HepG2 (cell line): Measurements from ENCODE around the gene WDR27. TPM values are rescaled to one million over a fixed set of nuclear protein-coding genes. Genes with fewer than 3 reads are reported as not detected.
A peak's percentile ranks its signal among the peaks of the same experiment; 100 is the strongest.

ENCODE experiments used
- ATF3 ChIP-seq: sonication (generic); formaldehyde crosslinking; IDR thresholded peaks from 2 replicates; pipeline ENCODE4 v1.4.0; 2020; ENCODE audit warnings: missing genetic modification reagents
- HES4 ChIP-seq: sonication (generic); formaldehyde crosslinking; IDR thresholded peaks from 2 replicates; pipeline ENCODE4 v1.9.0; 2021; ENCODE audit warnings: mild to moderate bottlenecking, missing genetic modification reagents, borderline replicate concordance
- HNRNPLL ChIP-seq: fragments of 200-400 bp; formaldehyde crosslinking; IDR thresholded peaks from 2 replicates; pipeline ENCODE4 v1.6.1; 2017; ENCODE audit warnings: mild to moderate bottlenecking, low read depth, low read length; ENCODE audit not compliant: poor library complexity, severe bottlenecking
- KAT7 ChIP-seq: IDR thresholded peaks from 2 replicates; pipeline ENCODE4 v1.6.1; 2018; ENCODE audit warnings: borderline replicate concordance, missing compliant biosample characterization
- TCF7 ChIP-seq: sonication (generic); IDR thresholded peaks from 2 replicates; pipeline ENCODE4 v1.6.1; 2016; ENCODE audit warnings: antibody characterized with exemption, low read depth
- TEAD2 ChIP-seq: sonication (generic); formaldehyde crosslinking; IDR thresholded peaks from 2 replicates; pipeline ENCODE4 v1.9.0; 2021; ENCODE audit warnings: missing genetic modification reagents
- ZNF343 ChIP-seq: sonication (generic); formaldehyde crosslinking; IDR thresholded peaks from 2 replicates; pipeline ENCODE4 v1.4.0; 2020; ENCODE audit warnings: mild to moderate bottlenecking, missing genetic modification reagents
- ZNF430 ChIP-seq: sonication (generic); formaldehyde crosslinking; IDR thresholded peaks from 2 replicates; pipeline ENCODE4 v1.9.0; 2021; ENCODE audit warnings: mild to moderate bottlenecking, missing genetic modification reagents
- ZNF572 ChIP-seq: sonication (generic); formaldehyde crosslinking; IDR thresholded peaks from 2 replicates; pipeline ENCODE4 v1.5.1; 2020; ENCODE audit warnings: mild to moderate bottlenecking, missing genetic modification reagents
- ZSCAN22 ChIP-seq: sonication (generic); formaldehyde crosslinking; IDR thresholded peaks from 2 replicates; pipeline ENCODE4 v1.4.0; 2020; ENCODE audit warnings: mild to moderate bottlenecking, missing genetic modification reagents
- ZZZ3 ChIP-seq: sonication (generic); formaldehyde crosslinking; IDR thresholded peaks from 2 replicates; pipeline ENCODE4 v1.4.0; 2020; ENCODE audit warnings: missing genetic modification reagents, mild to moderate bottlenecking, borderline replicate concordance
- polyA plus RNA-seq, 8 experiments: library from polyadenylated mRNA; depleted of rRNA in 3 of 8; stranded (reverse) in 7 of 8; unstranded in 1 of 8; fragments of >200 nt; fragmentation: Illumina TruSeq in 4 of 8; extraction: Trizol in 4 of 8; gene quantifications; 2 replicates each; pipeline versions ENCODE4 v1.2.1 to v1.2.3, GENCODE V29; 2011 to 2016; ENCODE audit warnings: low read depth in 4 of 8, missing spikeins in 1 of 8, mixed read lengths in 1 of 8; ENCODE audit not compliant: insufficient read depth in 1 of 8
- total RNA-seq, 5 experiments: library from RNA; depleted of rRNA; stranded (reverse); fragments of >200 nt; fragmentation: Illumina TruSeq; extraction: Trizol; gene quantifications; 2 replicates each; pipeline ENCODE4 v1.2.3, GENCODE V29; 2016; ENCODE audit warnings: low read depth in 1 of 5
- TF ChIP-seq, protein P1 (sequence below): IDR thresholded peaks from 2 replicates; pipeline ENCODE4 v1.4.0; 2020; ENCODE audit warnings: mild to moderate bottlenecking, missing genetic modification reagents
- TF ChIP-seq, protein P2 (sequence below): fragments of 450-650 bp; IDR thresholded peaks from 2 replicates; pipeline ENCODE4 v1.6.1; 2016
- TF ChIP-seq, protein P3 (sequence below): sonication (generic); formaldehyde crosslinking; IDR thresholded peaks from 2 replicates; pipeline ENCODE4 v1.9.0; 2021; ENCODE audit warnings: missing genetic modification reagents, borderline replicate concordance

The WDR27 gene
- total and polyA plus RNA-seq, 2 of the 13 experiments (the other 11 are each of a cell fraction or from before 2014, with no cell fraction given): 34.1 to 80.3 TPM

DNA sequence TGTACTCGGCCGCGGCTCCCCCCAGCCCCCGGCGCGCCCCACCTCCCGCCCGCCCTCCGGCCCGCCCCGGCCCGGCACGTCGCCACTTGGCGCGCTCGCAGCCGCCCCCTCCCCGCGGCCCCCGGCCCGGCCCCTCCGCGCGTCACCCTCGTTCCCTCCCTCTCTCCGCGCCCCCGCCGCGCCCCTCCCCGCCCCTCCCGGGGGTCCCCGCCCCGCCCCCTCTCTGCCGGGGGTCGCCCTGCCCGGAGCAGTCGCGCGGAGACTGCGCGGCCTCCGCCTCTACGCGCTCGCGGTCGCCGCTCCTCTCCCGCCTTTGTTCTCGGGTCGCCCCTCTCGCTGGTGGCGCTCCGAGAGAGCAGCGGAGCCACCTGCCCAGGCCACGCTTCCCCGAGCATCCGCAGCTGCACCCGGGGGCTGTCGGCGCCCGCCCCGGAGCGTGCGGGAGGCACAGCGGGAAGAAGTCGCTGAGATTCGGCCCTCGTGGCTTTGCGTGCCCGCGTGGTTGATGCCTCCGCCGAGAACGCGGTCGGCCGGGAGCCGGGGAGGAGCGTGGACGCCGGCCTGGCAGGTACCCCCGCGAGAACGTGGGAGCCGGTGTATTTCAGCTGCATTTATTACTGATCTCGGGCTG lies 22.8 kb upstream of the WDR27 start, which contains the start of gene PHF10 (continued):
- TF ChIP-seq, protein P1, sequence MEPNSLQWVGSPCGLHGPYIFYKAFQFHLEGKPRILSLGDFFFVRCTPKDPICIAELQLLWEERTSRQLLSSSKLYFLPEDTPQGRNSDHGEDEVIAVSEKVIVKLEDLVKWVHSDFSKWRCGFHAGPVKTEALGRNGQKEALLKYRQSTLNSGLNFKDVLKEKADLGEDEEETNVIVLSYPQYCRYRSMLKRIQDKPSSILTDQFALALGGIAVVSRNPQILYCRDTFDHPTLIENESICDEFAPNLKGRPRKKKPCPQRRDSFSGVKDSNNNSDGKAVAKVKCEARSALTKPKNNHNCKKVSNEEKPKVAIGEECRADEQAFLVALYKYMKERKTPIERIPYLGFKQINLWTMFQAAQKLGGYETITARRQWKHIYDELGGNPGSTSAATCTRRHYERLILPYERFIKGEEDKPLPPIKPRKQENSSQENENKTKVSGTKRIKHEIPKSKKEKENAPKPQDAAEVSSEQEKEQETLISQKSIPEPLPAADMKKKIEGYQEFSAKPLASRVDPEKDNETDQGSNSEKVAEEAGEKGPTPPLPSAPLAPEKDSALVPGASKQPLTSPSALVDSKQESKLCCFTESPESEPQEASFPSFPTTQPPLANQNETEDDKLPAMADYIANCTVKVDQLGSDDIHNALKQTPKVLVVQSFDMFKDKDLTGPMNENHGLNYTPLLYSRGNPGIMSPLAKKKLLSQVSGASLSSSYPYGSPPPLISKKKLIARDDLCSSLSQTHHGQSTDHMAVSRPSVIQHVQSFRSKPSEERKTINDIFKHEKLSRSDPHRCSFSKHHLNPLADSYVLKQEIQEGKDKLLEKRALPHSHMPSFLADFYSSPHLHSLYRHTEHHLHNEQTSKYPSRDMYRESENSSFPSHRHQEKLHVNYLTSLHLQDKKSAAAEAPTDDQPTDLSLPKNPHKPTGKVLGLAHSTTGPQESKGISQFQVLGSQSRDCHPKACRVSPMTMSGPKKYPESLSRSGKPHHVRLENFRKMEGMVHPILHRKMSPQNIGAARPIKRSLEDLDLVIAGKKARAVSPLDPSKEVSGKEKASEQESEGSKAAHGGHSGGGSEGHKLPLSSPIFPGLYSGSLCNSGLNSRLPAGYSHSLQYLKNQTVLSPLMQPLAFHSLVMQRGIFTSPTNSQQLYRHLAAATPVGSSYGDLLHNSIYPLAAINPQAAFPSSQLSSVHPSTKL (CRISPR knock-in tag): peak; percentile 9; the same call in 1 of the 2 replicates
- no peak for TF ChIP-seq ZSCAN22 (CRISPR knock-in tag)
- peak; percentile 35 for TF ChIP-seq ATF3 (CRISPR knock-in tag)
- no peak for TF ChIP-seq ZZZ3 (CRISPR knock-in tag)
- peak; percentile 97 for TF ChIP-seq KAT7 (CRISPR knock-in tag)
- no peak for TF ChIP-seq TEAD2 (CRISPR knock-in tag)
- peak; percentile 98 for TF ChIP-seq ZNF430
- TF ChIP-seq TCF7: no peak
- peak; percentile 91; the same call in 1 of the 2 replicates for TF ChIP-seq ZNF572
- TF ChIP-seq, protein P2, sequence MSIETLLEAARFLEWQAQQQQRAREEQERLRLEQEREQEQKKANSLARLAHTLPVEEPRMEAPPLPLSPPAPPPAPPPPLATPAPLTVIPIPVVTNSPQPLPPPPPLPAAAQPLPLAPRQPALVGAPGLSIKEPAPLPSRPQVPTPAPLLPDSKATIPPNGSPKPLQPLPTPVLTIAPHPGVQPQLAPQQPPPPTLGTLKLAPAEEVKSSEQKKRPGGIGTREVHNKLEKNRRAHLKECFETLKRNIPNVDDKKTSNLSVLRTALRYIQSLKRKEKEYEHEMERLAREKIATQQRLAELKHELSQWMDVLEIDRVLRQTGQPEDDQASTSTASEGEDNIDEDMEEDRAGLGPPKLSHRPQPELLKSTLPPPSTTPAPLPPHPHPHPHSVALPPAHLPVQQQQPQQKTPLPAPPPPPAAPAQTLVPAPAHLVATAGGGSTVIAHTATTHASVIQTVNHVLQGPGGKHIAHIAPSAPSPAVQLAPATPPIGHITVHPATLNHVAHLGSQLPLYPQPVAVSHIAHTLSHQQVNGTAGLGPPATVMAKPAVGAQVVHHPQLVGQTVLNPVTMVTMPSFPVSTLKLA: 0 out of 2 replicates have a peak, but pooled peaks have one; percentile 7
- TF ChIP-seq, protein P3, sequence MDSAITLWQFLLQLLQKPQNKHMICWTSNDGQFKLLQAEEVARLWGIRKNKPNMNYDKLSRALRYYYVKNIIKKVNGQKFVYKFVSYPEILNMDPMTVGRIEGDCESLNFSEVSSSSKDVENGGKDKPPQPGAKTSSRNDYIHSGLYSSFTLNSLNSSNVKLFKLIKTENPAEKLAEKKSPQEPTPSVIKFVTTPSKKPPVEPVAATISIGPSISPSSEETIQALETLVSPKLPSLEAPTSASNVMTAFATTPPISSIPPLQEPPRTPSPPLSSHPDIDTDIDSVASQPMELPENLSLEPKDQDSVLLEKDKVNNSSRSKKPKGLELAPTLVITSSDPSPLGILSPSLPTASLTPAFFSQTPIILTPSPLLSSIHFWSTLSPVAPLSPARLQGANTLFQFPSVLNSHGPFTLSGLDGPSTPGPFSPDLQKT (CRISPR knock-in tag): no peak
- TF ChIP-seq HNRNPLL: peak; percentile 94
- peak; percentile 97 for TF ChIP-seq HES4 (CRISPR knock-in tag)
- no peak for TF ChIP-seq ZNF343 (CRISPR knock-in tag)
